NT2/D1 (cell line): ENCODE measurements around the gene DOK5.

ENCODE experiments used
- DNase-seq: peaks from one replicate; pipeline ENCODE4 v3.0.0-alpha.2; 2011; ENCODE audit warnings: low read depth, low spot score
- H3K27me3 ChIP-seq: 2 replicates; pipeline ENCODE4 v1.6.0; 2011; ENCODE audit warnings: mild to moderate bottlenecking; ENCODE audit not compliant: insufficient read length, insufficient read depth
- H3K36me3 ChIP-seq: 2 replicates; pipeline ENCODE4 v1.6.1; 2011; ENCODE audit warnings: mild to moderate bottlenecking, low read length, mixed read lengths; ENCODE audit not compliant: insufficient read depth, insufficient read length
- H3K4me1 ChIP-seq: 2 replicates; pipeline ENCODE4 v1.5.1; 2011; ENCODE audit not compliant: insufficient read depth, insufficient read length
- H3K4me3 ChIP-seq: 2 replicates; pipeline ENCODE4 v1.5.1; 2011; ENCODE audit warnings: low read depth; ENCODE audit not compliant: insufficient read length
- H3K9ac ChIP-seq: 2 replicates; pipeline ENCODE4 v1.6.0; 2011; ENCODE audit warnings: low read depth; ENCODE audit not compliant: insufficient read length
- H3K9me3 ChIP-seq: 2 replicates; pipeline ENCODE4 v1.5.1; 2011; ENCODE audit warnings: mild to moderate bottlenecking, low read length; ENCODE audit not compliant: insufficient read depth
- SUZ12 ChIP-seq: IDR thresholded peaks from 2 replicates; pipeline ENCODE4 v1.6.1; 2011; ENCODE audit not compliant: insufficient read length, insufficient read depth; ENCODE audit errors: extremely low read depth
- YY1 ChIP-seq: IDR thresholded peaks from 2 replicates; pipeline ENCODE4 v1.6.1; 2011; ENCODE audit not compliant: insufficient read length, insufficient read depth
- ZNF274 ChIP-seq: IDR thresholded peaks from 2 replicates; pipeline ENCODE4 v1.6.1; 2011; ENCODE audit warnings: mild to moderate bottlenecking, low read depth, low read length

Gene DOK5

GRCh38 chr20:54681869-54682268 is 206.5 kb downstream of the DOK5 start:
- no peaks in the 10 kb centered on the region for H3K27me3 ChIP-seq
- no peak for DNase-seq
- H3K4me3 ChIP-seq = no peak overlapping the region
- TF ChIP-seq ZNF274 (no peak), SUZ12 (no peak), YY1 (no peak)
- H3K4me1 ChIP-seq = no peaks in the 10 kb centered on the region
- H3K36me3 ChIP-seq = no peaks in the 10 kb centered on the region
- H3K9me3 ChIP-seq = no peaks in the 10 kb centered on the region
- H3K9ac ChIP-seq = no peak overlapping the region

GRCh38 chr20:54688476-54688875 is 213.1 kb downstream of the DOK5 start:
- peaks cover 2% of the 10 kb centered on the region for H3K4me1 ChIP-seq
- no peaks in the 10 kb centered on the region for H3K27me3 ChIP-seq
- no peaks in the 10 kb centered on the region for H3K36me3 ChIP-seq
- no peaks in the 10 kb centered on the region for H3K9me3 ChIP-seq
- TF ChIP-seq YY1 (no peak), SUZ12 (no peak)
- H3K4me3 ChIP-seq = no peak overlapping the region
- no peak overlapping the region for H3K9ac ChIP-seq
- DNase-seq = no peak

- TF ChIP-seq YY1 (no peak), ZNF274 (no peak), SUZ12 (no peak)
- DNase-seq = no peak
- no peaks in the 10 kb centered on the region for H3K36me3 ChIP-seq
- no peaks in the 10 kb centered on the region for H3K9me3 ChIP-seq
- peaks cover 2% of the 10 kb centered on the region for H3K4me1 ChIP-seq
- no peaks in the 10 kb centered on the region for H3K27me3 ChIP-seq
- H3K4me3 ChIP-seq = no peak overlapping the region
- H3K9ac ChIP-seq = no peak overlapping the region
Observed at GRCh38 chr20:54690323-54690722, 214.9 kb downstream of the DOK5 start.

GRCh38 chr20:54691327-54691726 is 215.9 kb downstream of the DOK5 start:
- TF ChIP-seq ZNF274 (no peak), SUZ12 (no peak), YY1 (no peak)
- H3K36me3 ChIP-seq = no peaks in the 10 kb centered on the region
- H3K9me3 ChIP-seq = no peaks in the 10 kb centered on the region
- H3K4me1 ChIP-seq = peaks cover 2% of the 10 kb centered on the region
- no peak for DNase-seq
- no peaks in the 10 kb centered on the region for H3K27me3 ChIP-seq
- H3K4me3 ChIP-seq = no peak overlapping the region
- no peak overlapping the region for H3K9ac ChIP-seq

- TF ChIP-seq SUZ12 = no peak
- TF ChIP-seq YY1 = no peak
- TF ChIP-seq ZNF274 = no peak
- no peaks in the 10 kb centered on the region for H3K27me3 ChIP-seq
- no peak for DNase-seq
- peaks cover 2% of the 10 kb centered on the region for H3K4me1 ChIP-seq
- no peak overlapping the region for H3K9ac ChIP-seq
- no peak overlapping the region for H3K4me3 ChIP-seq
- H3K9me3 ChIP-seq = no peaks in the 10 kb centered on the region
- H3K36me3 ChIP-seq = no peaks in the 10 kb centered on the region
Observed at GRCh38 chr20:54692168-54692887, 216.9 kb downstream of the DOK5 start.

- TF ChIP-seq ZNF274 (no peak), YY1 (no peak), SUZ12 (no peak)
- H3K4me3 ChIP-seq = no peak overlapping the region
Observed at GRCh38 chr20:54694516-54694915, 219.1 kb downstream of the DOK5 start.

GRCh38 chr20:54698373-54698772 is 223.0 kb downstream of the DOK5 start:
- no peak for DNase-seq
- Histone ChIP-seq H3K9ac (no peak overlapping the region), H3K36me3 (no peaks in the 10 kb centered on the region), H3K4me1 (no peaks in the 10 kb centered on the region), H3K4me3 (no peak overlapping the region), H3K27me3 (no peaks in the 10 kb centered on the region), H3K9me3 (no peaks in the 10 kb centered on the region)
- no peak for TF ChIP-seq SUZ12
- no peak for TF ChIP-seq ZNF274
- TF ChIP-seq YY1 = no peak

More at GRCh38 chr20:54694516-54694915, 219.1 kb downstream of the DOK5 start:
- no peak overlapping the region for H3K9ac ChIP-seq
- no peak for DNase-seq
- no peaks in the 10 kb centered on the region for H3K27me3 ChIP-seq
- H3K36me3 ChIP-seq = no peaks in the 10 kb centered on the region
- H3K4me1 ChIP-seq = peaks cover 2% of the 10 kb centered on the region
- no peaks in the 10 kb centered on the region for H3K9me3 ChIP-seq
